AG09319 (cell line): ENCODE data around the gene CD101.

Experiments used
- DNase-seq: peaks from one replicate; pipeline ENCODE4 v3.0.0-alpha.2; 2010; ENCODE audit warnings: low read depth; ENCODE audit errors: extremely low read depth
- TF ChIP-seq, protein P1 (sequence below): IDR thresholded peaks from 2 replicates; pipeline ENCODE4 v1.5.1; 2011; ENCODE audit warnings: low read depth, mild to moderate bottlenecking, inconsistent platforms, low read length, moderate library complexity

The CD101 gene

DNA sequence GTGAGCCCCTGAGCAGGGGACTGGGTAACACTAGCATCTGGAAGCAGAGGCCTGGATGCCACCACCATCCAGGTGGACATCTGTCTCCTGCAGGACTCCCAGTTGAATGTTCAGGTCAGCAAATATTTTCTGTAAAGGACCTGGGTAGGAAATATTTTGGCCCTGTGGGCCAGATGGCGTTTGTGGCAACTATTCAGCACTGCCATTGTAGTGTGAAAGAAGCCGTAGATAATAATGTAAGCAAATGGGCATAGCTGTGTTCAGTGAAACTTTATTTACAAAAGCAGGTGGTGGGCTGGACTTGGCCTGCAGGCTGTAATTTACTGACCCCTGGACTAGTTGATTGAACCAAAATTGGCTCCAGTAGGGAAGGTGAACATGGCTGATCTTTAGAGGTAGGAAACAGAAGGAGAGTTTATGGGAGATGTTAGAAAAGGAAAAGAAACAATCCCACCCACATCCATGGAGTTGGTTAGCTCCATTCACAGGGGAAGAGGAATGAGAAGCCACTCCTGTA, 20.0 kb upstream of the CD101 start:
- DNase-seq, result no peak
- TF ChIP-seq, protein P1, sequence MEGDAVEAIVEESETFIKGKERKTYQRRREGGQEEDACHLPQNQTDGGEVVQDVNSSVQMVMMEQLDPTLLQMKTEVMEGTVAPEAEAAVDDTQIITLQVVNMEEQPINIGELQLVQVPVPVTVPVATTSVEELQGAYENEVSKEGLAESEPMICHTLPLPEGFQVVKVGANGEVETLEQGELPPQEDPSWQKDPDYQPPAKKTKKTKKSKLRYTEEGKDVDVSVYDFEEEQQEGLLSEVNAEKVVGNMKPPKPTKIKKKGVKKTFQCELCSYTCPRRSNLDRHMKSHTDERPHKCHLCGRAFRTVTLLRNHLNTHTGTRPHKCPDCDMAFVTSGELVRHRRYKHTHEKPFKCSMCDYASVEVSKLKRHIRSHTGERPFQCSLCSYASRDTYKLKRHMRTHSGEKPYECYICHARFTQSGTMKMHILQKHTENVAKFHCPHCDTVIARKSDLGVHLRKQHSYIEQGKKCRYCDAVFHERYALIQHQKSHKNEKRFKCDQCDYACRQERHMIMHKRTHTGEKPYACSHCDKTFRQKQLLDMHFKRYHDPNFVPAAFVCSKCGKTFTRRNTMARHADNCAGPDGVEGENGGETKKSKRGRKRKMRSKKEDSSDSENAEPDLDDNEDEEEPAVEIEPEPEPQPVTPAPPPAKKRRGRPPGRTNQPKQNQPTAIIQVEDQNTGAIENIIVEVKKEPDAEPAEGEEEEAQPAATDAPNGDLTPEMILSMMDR, result no peak

- TF ChIP-seq, protein P1, result no peak
- DNase-seq, result no peak
These were observed 19.1 kb upstream of the CD101 start for GRCh38 chr1:116982319-116983004.

DNA sequence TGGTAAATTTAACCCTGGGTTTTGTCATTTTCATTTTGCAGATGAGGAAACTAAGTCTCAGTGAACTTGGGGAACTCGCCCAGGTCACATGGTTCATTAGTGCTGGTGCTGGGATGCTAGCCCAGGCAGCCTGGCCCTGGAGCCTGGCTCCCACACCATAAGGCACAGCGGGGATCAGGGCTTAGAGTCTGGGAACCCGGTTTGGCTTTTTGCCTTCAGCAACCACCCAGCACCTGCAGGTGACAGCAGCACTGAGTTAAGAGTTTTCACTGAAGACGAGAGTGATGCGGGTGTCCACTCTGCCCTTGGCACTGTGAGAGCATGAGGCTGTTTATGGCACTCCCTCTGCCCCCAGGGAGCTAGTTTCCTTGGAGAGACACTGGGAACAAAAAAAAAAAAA, 18.4 kb upstream of the CD101 start:
- TF ChIP-seq, protein P1, result no peak
- DNase-seq, result no peak

GRCh38 chr1:116983678-116984077, 17.9 kb upstream of the CD101 start:
- DNase-seq, result no peak
- TF ChIP-seq, protein P1, result no peak

DNA sequence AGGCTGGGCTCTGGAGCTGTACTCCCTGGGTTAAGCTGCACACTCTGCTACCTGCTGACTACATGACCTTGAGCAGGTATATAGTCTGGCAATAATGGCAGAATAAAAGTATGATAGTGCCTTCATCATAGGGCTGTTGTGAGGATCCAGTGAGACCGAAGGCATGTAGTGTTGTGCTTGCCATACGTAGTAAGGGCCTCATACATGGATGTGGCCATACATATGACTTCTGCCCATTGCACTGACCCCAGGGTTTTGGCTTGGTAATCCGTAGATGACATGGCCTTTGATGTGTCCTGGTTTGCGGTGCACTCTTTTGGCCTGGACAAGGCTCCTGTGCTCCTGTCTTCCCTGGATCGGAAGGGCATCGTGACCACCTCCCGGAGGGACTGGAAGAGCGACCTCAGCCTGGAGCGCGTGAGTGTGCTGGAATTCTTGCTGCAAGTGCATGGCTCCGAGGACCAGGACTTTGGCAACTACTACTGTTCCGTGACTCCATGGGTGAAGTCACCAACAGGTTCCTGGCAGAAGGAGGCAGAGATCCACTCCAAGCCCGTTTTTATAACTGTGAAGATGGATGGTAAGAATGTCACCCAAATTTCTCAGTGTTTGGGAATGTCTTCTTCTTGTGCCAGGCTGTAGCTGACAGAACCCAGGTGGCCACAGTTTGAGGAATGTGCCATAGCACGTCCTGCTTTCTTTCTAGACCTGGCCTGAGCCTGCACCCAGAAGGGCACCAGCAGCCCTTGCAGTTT, 17.0 kb upstream of the CD101 start:
- TF ChIP-seq, protein P1, result no peak
- DNase-seq, result no peak

DNA sequence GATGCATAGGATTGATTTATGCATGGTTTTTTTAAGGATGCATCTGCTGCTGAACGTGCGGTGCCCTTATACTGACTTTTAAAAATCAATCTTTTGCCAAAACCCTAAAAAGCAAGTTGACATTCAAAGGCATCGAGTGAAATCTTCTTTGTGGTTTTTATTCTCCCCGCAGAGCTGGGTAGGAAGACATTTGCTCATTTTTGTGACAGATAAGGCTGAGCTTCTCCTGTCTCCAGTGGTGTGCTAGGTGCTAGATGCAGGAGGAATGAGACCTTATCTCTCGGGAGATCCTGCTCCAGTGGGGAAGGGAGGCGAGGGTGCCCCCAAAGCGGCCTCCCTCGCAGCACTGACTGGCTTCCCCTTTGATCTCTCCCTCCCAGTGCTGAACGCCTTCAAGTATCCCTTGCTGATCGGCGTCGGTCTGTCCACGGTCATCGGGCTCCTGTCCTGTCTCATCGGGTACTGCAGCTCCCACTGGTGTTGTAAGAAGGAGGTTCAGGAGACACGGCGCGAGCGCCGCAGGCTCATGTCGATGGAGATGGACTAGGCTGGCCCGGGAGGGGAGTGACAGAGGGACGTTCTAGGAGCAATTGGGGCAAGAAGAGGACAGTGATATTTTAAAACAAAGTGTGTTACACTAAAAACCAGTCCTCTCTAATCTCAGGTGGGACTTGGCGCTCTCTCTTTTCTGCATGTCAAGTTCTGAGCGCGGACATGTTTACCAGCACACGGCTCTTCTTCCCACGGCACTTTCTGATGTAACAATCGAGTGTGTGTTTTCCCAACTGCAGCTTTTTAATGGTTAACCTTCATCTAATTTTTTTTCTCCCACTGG, 14.9 kb upstream of the CD101 start:
- DNase-seq, result no peak
- TF ChIP-seq, protein P1, result no peak
